ENCODE measurements around the gene ADGRG3. TPM values are rescaled to one million over a fixed set of nuclear protein-coding genes. Genes with fewer than 3 reads are reported as not detected.

The ADGRG3 gene
- total and polyA plus RNA-seq, 9 of the 15 experiments (the other 6 are each of a cell fraction or from before 2014, with no cell fraction given), result 0.09 to 0.52 (median 0.14) TPM; not detected in 3

DNA sequence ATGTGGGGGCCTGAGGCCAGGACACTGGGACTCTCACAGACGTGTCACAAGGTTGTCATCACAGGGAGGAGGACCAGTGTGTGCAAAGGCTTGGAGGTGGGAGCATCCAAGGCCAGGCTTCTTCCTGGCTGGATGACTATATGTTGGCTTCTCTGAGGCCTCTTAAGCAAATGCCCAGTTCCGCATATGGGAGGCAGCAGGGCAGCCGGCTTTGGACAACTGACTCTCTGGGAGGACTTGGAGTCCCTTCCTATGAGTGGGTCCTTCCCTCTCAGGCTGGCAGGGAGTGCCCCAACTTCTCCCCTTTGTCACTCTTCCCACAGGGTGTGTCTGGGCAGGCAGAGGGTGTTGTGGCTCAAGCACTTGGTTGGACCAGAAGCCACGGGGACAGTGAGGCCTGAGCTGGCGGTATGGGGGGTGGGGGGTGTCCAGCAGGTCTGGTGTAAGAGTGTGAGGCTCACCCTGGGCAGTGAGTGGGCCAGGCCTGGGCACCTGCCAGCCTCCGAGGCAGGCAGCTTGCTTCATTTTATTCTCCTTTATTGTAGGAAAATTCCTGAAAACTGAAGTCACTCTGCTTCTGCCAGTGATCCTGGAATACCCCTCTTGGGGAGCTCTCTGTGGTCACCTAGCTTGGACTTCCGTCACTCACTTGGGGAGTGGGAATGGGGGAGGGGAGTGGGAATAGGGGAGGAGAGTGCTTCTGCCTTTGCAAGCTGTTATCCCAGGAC lies 24.8 kb upstream of the ADGRG3 start:
- peaks cover 4 to 35% of the 10 kb centered on the region in 2 experiments for H3K27me3 ChIP-seq (ENCODE audit: control insufficient read depth in 2 of 2, insufficient read depth in 2 of 2, low read length in 2 of 2)
- H3K9me3 ChIP-seq (replicated peaks; ENCODE audit: control insufficient read depth, insufficient read depth, low read depth, low read length), result peaks cover 3% of the 10 kb centered on the region
- no peaks in the 10 kb centered on the region for H3K9me1 ChIP-seq (ENCODE audit: control insufficient read depth, insufficient read depth, low read length)
- ATAC-seq, result no peak
- no peak for FAIRE-seq
- intact Hi-C loops (cut with micrococcal nuclease) (loop anchor here (10.0 kb wide), 1 partner anchor 351 kb away; no protein-coding TSS in a partner anchor), in situ Hi-C loops (cut with MboI) (no loop called here)
- no peak overlapping the region for H2AFZ ChIP-seq (ENCODE audit: low read depth, low read length)
- H3K79me2 ChIP-seq (ENCODE audit: control insufficient read depth, insufficient read depth, low read length), result no peaks in the 10 kb centered on the region
- ChIA-PET POLR2A (interaction anchor here (0.6 to 0.9 kb wide), 3 partner anchors 13 to 93 kb away, joined by 3 to 4 read pairs (median 3); no protein-coding TSS in a partner anchor), CTCF (ENCODE audit: low intra/inter-chr PET ratio) (no interaction called here)
- TF ChIP-seq CREM (IDR thresholded peaks at IDR 0.05; ENCODE audit: low read depth) (no peak), GTF2F1 (IDR thresholded peaks at IDR 0.05; ENCODE audit: low read depth, low read length) (no peak), ZNF551 (CRISPR knock-in tag; IDR thresholded peaks at IDR 0.05) (no peak), TGIF2 (CRISPR knock-in tag; IDR thresholded peaks at IDR 0.05) (no peak), PML (IDR thresholded peaks at IDR 0.05; ENCODE audit: low read length) (no peak), ZNF165 (CRISPR knock-in tag; IDR thresholded peaks at IDR 0.05; ENCODE audit: borderline replicate concordance) (no peak), MCM5 (IDR thresholded peaks at IDR 0.05; ENCODE audit: low read depth) (no peak), PCBP2 (IDR thresholded peaks at IDR 0.05; ENCODE audit: low read depth, low read length, poor library complexity, severe bottlenecking) (no peak), ZNF124 (CRISPR knock-in tag; IDR thresholded peaks at IDR 0.05) (no peak), ZNF699 (CRISPR knock-in tag; IDR thresholded peaks at IDR 0.05; ENCODE audit: insufficient replicate concordance) (no peak), JUND (IDR thresholded peaks at IDR 0.05; ENCODE audit: borderline replicate concordance, low read depth, low read length) (no peak), JUND (tag; IDR thresholded peaks at IDR 0.05; ENCODE audit: borderline replicate concordance, low read depth, low read length) (no peak), ZNF174 (CRISPR knock-in tag; IDR thresholded peaks at IDR 0.05) (no peak), HOXB6 (CRISPR knock-in tag; IDR thresholded peaks at IDR 0.05; ENCODE audit: borderline replicate concordance) (no peak)
- TF ChIP-seq, protein P1, sequence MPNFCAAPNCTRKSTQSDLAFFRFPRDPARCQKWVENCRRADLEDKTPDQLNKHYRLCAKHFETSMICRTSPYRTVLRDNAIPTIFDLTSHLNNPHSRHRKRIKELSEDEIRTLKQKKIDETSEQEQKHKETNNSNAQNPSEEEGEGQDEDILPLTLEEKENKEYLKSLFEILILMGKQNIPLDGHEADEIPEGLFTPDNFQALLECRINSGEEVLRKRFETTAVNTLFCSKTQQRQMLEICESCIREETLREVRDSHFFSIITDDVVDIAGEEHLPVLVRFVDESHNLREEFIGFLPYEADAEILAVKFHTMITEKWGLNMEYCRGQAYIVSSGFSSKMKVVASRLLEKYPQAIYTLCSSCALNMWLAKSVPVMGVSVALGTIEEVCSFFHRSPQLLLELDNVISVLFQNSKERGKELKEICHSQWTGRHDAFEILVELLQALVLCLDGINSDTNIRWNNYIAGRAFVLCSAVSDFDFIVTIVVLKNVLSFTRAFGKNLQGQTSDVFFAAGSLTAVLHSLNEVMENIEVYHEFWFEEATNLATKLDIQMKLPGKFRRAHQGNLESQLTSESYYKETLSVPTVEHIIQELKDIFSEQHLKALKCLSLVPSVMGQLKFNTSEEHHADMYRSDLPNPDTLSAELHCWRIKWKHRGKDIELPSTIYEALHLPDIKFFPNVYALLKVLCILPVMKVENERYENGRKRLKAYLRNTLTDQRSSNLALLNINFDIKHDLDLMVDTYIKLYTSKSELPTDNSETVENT (CRISPR knock-in tag; IDR thresholded peaks at IDR 0.05), result no peak
- TF ChIP-seq, protein P2, sequence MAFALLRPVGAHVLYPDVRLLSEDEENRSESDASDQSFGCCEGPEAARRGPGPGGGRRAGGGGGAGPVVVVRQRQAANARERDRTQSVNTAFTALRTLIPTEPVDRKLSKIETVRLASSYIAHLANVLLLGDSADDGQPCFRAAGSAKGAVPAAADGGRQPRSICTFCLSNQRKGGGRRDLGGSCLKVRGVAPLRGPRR (CRISPR knock-in tag; IDR thresholded peaks at IDR 0.05), result no peak
- H3K4me1 ChIP-seq (replicated peaks in 1 of 2; ENCODE audit: control insufficient read depth in 2 of 2, insufficient read depth in 2 of 2, low read length in 2 of 2), result peaks cover 0 to 5% of the 10 kb centered on the region in 2 experiments; a peak in 1 of 5 replicates
- DNase-seq (ENCODE audit: extremely low read depth in 1 of 4, low spot score in 3 of 4), result no peak
- no peak overlapping the region for H3K27ac ChIP-seq (ENCODE audit: extremely low read depth, low read depth, low read length)
- H4K20me1 ChIP-seq (replicated peaks; ENCODE audit: control insufficient read depth, insufficient read depth, low read length), result peaks cover under 1% of the 10 kb centered on the region
- no peak overlapping the region for H3K4me3 ChIP-seq
- no TSS peak for BruUV-seq (replicated peaks)
- 7% methylated on average over 7 of the region's 7 CpGs for WGBS (ENCODE audit: insufficient coverage, low coverage, missing lambda C conversion rate)
- no peak overlapping the region for H3K4me2 ChIP-seq (ENCODE audit: insufficient read depth, low read length)
- no peaks in the 10 kb centered on the region for H3K36me3 ChIP-seq (ENCODE audit: control insufficient read depth, insufficient read depth, low read length)
- no peak overlapping the region for H3K9ac ChIP-seq (ENCODE audit: insufficient read depth in 1 of 2, low read depth in 2 of 2, low read length in 2 of 2)
